Measurements from ENCODE around the gene DNAJB4. TPM values are rescaled to one million over a fixed set of nuclear protein-coding genes. Genes with fewer than 3 reads are reported as not detected.
"Not testable (repeated sequence)": the region's sequence is repeated elsewhere in the genome, so short reads cannot be mapped to it uniquely, and the experiment has no call there.

DNAJB4 gene
- total RNA-seq: 100 to 1,000 TPM in 1 of 2 donors, 10 to 100 TPM in 1; 78.6 to 105 TPM
- long read RNA-seq, transcript DNAJB4-206 (3 exons, 949 nt): major isoform, 46 of 89 reads
- long read RNA-seq, transcript DNAJB4-201 (3 exons, 2,988 nt): minor isoform, 37 of 89 reads
- long read RNA-seq, partial matches to known transcripts: 0 of 89 reads
- long read RNA-seq, other reads (novel, unspliced or antisense): 6 of 89 reads

DNA sequence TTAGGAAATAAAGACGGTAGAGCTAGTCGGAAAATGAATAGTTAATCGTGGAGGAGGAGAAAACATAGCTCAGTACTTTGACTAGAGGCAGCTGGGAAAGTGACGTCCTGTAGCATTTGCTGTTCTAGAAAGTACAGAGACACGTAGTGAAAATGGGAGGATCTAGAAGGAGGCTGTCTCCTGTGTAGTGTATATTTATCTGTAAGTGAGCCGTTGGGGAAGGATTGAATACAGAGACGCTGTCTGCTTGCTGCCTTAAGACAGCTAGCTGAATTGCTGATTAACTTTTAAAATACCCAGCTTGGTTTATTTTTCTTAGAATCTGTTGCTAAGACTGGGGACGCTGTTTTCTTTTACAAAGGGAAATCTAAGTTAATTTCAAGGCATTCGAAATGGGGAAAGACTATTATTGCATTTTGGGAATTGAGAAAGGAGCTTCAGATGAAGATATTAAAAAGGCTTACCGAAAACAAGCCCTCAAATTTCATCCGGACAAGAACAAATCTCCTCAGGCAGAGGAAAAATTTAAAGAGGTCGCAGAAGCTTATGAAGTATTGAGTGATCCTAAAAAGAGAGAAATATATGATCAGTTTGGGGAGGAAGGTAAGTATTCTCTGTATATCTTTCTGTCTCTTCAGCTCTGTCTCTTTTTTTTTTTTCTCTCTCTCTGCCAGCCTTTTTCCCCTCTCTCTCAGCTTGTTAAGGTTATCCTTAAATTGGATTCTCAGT lies at the start of gene DNAJB4:
Gene DNAJB4, plus strand, starts transcription at position 221 of the 729 bp plus-strand sequence. Its CDS starts 172 bp downstream, at position 393.
- ATAC-seq (peak; percentile 99 to 100), DNase-seq (peak; percentile 63)
- intact Hi-C loops (cut with DNase I): loop anchor here in 1 of 2 donors (1.0 to 5.0 kb wide), 2 partner anchors 26 to 107 kb away; partner anchors contain the start of gene FUBP1

DNA sequence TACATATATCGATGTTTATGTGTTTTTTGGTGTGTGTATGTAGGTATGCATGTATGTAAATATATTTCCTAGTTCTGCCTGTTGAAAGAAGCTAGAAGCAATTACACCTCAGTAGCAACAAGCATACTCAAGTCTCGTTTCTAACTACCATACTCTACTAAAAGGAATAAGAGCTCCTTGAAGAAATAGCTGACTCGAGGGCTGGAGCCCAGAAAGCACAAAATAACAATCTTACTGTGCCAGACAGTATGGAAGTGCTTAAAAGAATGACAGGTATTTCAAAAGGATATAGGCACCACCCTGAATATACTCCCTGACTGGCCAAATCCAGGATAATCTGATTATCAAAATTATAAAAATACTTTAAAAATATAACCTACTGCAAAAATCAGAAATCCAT lies 49.0 kb upstream of the DNAJB4 start:
- ATAC-seq: no peak
- no peak for DNase-seq
- intact Hi-C loops (cut with DNase I): no loop called here

DNA sequence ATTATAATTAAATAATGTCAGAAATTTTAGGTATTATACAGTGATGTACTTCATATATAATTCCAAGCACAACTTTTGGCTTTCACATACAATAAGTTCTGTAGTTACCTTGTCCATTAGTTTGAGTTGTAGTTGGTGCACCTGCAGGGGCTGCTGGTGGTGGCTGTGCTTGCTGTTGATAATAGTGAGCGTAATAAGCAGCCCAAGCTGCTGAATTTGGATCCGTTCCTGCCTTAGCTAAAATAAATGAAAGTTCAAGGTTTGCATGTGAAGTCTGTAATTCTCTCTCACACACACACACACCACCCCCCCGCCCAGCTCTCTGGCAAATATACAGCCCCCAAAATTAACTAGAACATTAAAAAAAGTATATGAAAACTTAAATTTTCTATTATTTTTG lies 48.3 kb upstream of the DNAJB4 start:
- intact Hi-C loops (cut with DNase I): no loop called here
- ATAC-seq (no peak), DNase-seq (no peak)

DNA sequence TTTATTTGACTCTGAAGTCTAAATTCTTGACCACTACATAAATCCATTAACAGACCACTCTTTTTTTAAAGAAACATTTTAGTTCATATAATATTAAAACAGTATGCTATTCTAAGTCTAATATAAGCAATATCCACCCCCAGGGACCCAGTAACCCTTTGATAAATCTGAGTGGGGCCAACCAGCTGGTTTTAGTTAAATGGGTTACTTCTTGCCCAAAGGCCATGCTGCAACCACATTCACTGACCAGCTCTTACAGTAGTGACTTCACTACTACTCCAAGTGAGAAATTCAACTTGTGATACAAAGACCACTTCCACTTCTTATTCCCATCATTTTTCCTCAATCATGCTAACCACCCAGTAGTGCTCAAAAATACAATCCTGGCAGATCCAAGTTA lies 46.3 kb upstream of the DNAJB4 start:
- DNase-seq (no peak), ATAC-seq (no peak)
- intact Hi-C loops (cut with DNase I): no loop called here

DNA sequence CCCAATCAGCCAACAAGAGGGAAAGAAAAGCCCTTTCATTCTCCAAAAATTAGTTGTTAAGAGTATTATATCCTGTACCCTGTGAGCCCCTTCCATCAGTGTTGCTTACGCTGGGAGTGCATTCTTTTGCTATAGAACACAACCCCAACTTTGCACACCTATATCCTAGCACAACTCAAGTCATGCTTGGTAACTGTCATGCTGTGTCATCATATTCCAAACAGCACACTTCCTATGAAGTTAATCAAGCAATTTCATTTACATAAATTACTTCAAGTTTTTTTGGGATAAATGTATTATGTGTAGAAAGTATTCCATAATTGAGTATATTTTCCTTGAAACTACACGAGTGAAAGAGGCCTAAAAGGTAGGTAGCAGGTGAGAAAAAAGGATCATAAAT lies 45.9 kb upstream of the DNAJB4 start:
- DNase-seq (no peak), ATAC-seq (no peak)
- intact Hi-C loops (cut with DNase I): no loop called here

DNA sequence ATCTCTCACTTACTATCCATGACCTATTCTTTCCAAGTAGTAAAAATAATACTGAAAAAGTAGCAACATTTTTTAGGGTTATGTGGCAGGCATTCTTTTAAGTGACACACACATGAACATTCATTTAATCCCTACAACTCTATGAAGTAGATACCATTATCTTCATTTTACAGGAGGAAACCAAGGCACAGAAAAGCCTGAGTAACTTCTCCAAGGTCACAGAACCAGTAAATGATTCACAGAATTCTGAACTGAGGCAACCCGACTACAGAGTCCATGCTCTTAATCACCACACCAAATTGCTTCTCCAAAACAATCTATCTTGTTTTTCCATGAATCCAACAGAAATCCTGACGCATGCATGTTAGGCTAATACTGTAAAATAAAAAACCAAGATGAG lies 43.3 kb upstream of the DNAJB4 start:
- ATAC-seq (no peak), DNase-seq (no peak)
- intact Hi-C loops (cut with DNase I): no loop called here

DNA sequence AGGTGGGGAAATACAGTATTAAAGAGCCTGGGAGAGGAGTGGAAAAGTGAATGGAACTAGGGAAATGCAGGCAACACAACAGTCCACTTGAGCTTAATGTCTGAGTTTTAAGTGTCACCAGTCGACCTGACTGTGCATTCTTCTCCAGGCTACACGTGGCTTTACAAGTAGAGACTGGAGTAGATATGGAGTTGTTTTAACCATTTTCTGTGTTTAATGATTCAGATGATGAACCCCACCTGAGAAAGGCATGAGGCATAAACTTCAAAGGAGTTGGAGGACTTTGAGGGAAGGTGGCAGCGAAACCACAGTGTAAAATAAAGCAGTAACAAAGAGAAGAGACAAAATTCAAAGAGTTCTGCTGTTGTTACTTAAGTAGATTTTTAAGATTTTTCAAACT lies 38.4 kb upstream of the DNAJB4 start:
- DNase-seq (no peak), ATAC-seq (no peak)
- intact Hi-C loops (cut with DNase I): no loop called here

DNA sequence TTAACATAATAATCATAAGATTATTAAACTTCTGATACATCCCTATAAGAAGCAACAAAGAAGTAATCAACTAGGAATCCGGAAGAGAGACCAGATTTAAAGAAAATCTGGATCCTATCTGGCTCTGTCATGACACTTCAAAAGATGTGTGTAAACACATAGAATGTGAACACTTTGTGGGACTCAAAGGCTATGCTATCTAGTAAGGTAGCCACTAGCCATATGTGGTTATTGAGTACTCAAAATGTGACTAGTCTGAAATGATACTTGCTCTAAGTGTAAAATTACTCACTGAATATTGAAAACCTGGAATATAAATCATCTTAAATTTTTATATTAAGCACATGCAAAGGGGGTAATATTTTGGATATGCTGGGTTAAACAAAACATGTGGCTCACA lies 34.5 kb upstream of the DNAJB4 start:
- no peak for ATAC-seq
- DNase-seq: no peak
- intact Hi-C loops (cut with DNase I): loop anchor here in 1 of 2 donors (10.0 kb wide), 1 partner anchor 145 kb away; no protein-coding TSS in a partner anchor

DNA sequence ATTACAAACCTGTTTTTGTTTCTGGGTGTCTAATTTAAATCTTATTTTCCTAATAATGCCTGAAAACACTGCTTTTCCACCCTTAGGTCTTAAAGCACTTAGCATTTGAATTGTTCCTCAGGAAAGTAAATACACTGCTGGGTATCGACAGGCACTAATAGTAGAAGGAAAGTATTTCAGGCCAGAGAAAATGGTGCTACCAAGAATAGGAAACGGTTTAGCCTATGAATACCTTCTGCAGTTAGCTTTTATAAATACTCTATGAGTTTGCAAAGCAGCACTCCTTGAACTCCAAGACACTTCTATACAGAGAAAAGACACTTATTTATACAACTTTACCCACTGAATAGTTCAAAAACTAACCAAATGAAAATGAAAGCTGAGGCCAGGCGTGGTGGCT lies 32.7 kb upstream of the DNAJB4 start:
- no peak for ATAC-seq
- no peak for DNase-seq
- intact Hi-C loops (cut with DNase I): loop anchor here in 1 of 2 donors (10.0 kb wide), 1 partner anchor 143 kb away; no protein-coding TSS in a partner anchor

DNA sequence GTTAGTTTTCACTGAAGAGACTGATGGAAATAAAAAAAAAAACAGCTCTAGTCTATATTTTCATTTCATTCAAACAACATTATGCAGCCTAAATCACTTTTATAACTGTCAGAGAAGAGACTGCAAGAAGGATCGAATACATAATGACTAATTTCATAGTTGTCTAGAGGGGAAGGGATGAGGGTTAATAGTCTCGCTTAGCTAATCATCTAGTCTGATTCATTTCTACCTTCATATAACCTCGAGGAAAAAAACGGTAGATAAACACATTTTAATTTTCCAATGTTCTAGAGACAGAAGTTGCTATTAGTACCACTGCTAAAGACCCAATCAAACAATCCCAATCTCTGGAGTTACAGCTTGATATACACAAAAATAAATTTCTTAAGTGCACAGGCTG lies 29.4 kb upstream of the DNAJB4 start:
- no peak for DNase-seq
- no peak for ATAC-seq
- intact Hi-C loops (cut with DNase I): loop anchor here (5.0 to 10.0 kb wide), 3 partner anchors 72 to 139 kb away; partner anchors contain the start of gene GIPC2 (in 1 of the 2)

DNA sequence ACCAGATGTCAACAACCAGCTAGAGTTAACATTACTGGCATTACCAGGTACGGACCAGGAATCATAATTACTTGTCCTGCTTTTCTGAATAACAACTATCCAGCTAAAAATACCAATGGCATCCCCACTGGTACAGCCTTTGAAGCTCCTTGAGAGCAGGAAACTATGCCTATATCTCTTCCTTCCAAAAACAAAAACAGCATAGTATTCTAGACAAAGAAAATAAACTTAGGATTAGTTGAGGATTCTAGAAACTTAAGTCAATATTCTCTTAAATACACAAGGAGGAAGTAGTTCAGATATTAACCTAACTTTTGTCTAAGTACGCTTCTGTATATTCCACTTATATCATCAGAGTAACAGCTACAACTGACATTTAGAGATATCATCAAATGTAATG lies 28.8 kb upstream of the DNAJB4 start:
- ATAC-seq (no peak), DNase-seq (no peak)
- intact Hi-C loops (cut with DNase I): loop anchor here (5.0 to 10.0 kb wide), 3 partner anchors 71 to 139 kb away; partner anchors contain the start of gene GIPC2 (in 1 of the 2)

DNA sequence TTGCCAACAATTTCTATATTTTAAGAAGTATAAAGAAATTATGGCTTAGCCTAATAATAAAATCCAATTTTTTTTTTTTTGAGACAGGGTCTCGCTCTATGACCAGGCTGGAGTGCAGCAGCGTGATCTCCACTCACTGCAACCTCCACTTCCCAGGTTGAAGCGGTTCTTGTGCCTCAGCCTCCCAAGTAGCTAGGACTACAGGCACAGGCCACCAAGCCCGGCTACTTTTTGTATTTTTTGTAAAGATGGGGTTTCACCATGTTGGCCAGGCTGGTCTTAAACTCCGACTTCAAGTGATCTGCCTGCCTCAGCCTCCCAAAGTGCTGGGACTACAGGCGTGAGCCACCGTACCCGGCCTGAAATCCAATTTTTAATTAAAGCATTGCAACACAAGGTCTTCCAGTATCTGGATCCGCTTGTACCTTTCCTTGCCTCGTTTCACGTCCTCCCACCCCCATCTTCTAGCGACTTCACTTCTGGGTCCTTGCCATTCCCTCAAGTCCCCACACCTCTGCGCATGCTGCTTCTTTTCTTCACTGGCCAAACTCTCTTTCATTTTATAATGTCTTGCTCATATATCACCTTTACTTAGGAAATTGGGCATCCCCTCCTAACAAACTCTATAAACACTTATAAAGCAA lies 28.2 kb upstream of the DNAJB4 start:
- ATAC-seq (no peak), DNase-seq (no peak)
- intact Hi-C loops (cut with DNase I): loop anchor here (5.0 to 10.0 kb wide), 3 partner anchors 71 to 138 kb away; partner anchors contain the start of gene GIPC2 (in 1 of the 2)

DNA sequence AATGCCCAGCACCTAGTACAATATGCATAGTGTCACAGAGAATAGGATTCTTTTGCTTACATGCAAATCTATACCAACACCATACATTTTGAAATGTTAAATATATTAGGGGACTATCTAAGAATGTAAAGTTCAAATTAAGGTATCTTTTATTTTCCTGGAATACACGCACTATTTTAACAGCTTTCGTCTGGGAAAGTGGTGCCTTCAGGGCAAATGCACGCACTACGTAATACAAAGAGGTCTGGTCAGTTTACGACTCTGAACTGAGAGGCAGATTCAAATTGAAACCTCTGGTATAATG lies 26.8 kb upstream of the DNAJB4 start:
- ATAC-seq (no peak), DNase-seq (no peak)
- intact Hi-C loops (cut with DNase I): loop anchor here (5.0 to 10.0 kb wide), 3 partner anchors 69 to 137 kb away; partner anchors contain the start of gene GIPC2 (in 1 of the 2)

DNA sequence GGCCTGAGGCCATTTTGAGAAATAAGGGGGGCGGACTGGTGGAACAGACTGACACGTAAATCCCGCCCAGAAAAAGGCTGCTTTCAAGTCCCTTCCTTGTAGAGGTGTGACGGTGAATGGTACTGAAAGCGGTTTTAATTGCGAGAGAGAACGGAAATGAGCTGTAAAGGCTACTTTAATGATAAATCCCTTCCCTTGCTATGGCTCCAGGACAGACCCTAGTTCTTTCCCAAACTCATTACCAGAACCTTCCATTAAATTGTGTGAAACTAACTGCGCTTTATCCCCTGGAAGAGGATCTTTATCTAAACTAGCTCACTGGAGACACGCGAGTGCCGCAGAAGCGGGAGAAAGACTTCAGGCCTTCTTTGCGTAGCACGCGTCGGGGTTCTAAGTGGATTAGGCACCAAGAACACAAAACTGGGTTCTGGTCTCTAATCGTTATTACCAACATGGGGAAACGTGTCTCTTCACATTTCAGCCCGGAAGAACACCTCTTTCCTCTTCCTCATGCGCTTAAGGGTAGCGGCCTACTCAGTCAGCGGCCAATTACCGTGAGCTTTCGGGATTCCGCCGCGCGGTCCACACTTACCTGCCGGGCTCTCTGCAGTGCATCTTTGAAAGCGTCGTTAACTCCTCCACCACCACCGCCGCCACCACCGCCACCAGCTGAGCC lies 26.3 kb upstream of the DNAJB4 start:
- DNase-seq (peak; percentile 62), ATAC-seq (peak; percentile 77 to 80)
- intact Hi-C loops (cut with DNase I): loop anchor here (5.0 to 10.0 kb wide), 3 partner anchors 69 to 136 kb away; partner anchors contain the start of gene GIPC2 (in 1 of the 2)

DNA sequence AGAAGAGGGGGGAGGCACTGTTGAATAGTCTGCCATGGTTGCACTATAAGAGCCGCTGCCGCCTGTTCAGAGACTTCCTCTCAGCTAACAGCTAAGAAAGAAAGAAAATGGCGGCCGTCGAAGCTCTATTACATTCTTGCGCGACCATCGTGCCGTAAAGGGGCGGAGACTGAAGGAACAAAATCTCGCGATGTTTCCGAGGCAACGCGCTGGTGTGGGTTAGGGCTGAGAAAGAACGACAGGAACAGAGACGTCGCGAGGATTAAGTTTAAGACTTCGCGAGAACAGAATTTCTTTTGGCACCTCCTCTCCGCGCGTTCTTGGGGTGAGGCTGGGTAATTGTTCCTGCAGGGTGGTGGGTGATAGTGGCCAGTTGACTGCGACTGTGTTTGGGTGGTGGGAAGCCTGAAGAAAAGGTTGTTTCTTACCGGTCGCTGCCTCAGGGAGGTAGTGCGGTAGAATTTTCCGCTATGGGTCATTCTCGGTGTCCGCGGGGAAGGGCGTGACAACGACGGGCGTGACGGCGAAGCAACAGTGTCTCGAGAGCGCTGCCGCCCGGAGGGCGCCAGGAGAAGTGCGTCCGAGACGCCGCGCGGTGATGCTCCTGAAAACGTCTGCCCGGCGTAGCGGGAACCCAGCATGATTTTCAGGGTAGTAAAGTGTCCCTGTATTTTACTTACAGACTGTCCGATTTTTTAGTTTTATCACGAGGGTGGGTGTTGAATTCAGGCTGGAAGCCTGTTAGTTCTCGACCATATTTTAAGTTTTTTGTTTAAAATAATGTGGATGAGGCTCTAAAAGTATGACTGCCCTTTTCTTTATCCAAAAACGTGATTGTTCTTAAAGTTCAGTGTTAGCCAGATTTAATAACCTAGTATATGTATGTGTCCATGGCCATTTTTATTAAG lies 25.5 kb upstream of the DNAJB4 start, which contains the start of gene FUBP1:
Gene FUBP1, minus strand, starts transcription at position 104 of the 908 bp plus-strand sequence. Its CDS starts 68 bp downstream, at position 36.
- intact Hi-C loops (cut with DNase I): loop anchor here (1.0 to 10.0 kb wide), 4 partner anchors 26 to 136 kb away; partner anchors contain the start of gene GIPC2 (in 1 of the 2)
- ATAC-seq: peak; percentile 94

DNA sequence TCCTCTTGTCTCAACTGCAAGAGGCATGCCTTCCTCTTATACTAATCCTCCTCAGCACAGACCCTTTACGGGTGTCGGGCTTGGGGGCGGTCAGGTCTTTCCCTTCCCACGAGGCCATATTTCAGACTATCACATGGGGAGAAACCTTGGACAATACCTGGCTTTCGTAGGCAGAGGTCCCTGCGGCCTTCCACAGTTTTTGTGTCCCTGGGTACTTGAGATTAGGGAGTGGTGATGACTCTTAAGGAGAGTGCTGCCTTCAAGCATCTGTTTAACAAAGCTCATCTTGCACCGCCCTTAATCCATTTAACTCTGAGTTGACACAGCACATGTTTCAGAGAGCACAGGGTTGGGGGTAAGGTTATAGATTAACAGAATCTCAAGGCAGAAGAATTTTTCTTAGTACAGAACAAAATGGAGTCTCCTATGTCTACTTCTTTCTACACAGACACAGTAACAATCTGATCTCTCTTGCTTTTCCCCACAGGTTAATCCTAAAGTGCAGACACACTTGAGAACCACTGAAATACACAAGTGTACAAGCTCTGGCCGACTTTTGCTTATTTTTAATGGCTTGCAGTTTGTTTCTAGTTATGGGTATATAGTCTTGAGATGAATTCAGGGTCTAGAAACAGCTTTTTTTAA lies 21.3 kb upstream of the DNAJB4 start:
- DNase-seq; ATAC-seq; intact Hi-C loops (cut with DNase I): not testable (repeated sequence)

More for the DNA sequence above, 25.5 kb upstream of the DNAJB4 start, which contains the start of gene FUBP1:
- peak; percentile 95 for DNase-seq

DNA sequence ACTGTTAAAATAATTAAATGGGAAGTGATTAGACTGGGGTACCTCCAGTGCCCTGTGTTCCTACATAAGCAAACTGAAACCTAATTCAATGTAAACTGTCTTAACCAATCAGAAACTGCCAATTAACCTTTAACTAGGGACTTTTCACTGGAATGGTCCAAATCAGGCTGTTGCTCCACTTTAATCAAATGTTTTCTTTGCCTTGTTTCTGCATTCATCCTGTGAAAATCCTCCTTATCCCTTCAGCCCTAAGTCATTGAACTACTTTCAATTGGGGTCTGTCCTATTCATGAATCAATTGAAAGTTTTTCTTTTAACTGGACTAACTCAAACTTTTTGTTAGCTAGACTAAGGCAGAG lies 20.8 kb upstream of the DNAJB4 start:
- intact Hi-C loops (cut with DNase I): no loop called here
- no peak for ATAC-seq
- DNase-seq: no peak

DNA sequence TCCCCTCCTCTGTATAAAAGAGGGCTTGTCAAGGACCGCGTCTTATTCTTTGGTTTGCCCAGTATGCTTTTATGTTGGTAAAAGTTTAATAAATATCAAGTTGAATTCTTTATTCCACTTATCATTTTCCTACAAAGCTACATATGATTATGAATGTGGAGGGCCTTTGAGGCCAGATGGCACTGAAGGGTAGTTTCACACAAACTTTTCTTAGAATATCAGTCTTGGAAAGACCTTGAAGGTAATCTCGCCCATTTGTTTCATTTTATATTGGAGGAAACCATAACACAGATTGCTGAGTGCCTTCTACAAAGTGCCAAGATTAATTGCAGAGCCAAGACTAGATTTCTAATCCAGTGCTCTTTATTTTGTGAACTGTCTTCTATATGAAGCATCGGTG lies 20.1 kb upstream of the DNAJB4 start:
- intact Hi-C loops (cut with DNase I): no loop called here
- no peak for ATAC-seq

More for the DNA sequence above, 20.1 kb upstream of the DNAJB4 start:
- no peak for DNase-seq
